GM19455 (cell line): ENCODE measurements around the gene BRF1.

Experiments
- ATAC-seq: cut with Tn5 transposase; IDR thresholded peaks from one replicate; pipeline ENCODE4 v1.9.1; 2021; ENCODE audit not compliant: unreplicated experiment

The BRF1 gene

GRCh38 chr14:105229099-105229655 lies 71.6 kb downstream of the BRF1 start:
- no peak for ATAC-seq

GRCh38 chr14:105228562-105228961 lies 72.2 kb downstream of the BRF1 start:
- no peak for ATAC-seq

- no peak for ATAC-seq
These were observed 73.5 kb downstream of the BRF1 start for GRCh38 chr14:105227346-105227745.

DNA sequence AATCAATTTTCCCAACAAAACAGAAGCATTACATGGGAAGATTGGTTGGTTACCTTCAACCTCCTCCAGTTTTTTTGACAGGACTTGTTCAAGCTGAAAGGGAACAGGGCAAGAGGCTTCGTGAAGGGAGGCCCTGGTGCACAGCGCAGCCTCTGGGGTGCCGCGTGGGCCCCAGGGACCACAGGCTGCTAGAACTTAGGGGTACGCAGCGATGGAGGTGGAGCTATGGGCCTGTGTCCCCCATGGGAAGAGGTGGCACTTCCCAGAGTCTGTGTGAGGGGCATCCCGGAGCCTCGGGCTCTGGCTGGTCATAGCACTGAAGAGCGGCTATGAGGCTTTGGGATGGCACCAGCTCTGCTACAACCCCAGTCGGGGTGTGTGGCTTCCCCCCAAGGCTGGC lies 74.6 kb downstream of the BRF1 start:
- ATAC-seq: no peak

DNA sequence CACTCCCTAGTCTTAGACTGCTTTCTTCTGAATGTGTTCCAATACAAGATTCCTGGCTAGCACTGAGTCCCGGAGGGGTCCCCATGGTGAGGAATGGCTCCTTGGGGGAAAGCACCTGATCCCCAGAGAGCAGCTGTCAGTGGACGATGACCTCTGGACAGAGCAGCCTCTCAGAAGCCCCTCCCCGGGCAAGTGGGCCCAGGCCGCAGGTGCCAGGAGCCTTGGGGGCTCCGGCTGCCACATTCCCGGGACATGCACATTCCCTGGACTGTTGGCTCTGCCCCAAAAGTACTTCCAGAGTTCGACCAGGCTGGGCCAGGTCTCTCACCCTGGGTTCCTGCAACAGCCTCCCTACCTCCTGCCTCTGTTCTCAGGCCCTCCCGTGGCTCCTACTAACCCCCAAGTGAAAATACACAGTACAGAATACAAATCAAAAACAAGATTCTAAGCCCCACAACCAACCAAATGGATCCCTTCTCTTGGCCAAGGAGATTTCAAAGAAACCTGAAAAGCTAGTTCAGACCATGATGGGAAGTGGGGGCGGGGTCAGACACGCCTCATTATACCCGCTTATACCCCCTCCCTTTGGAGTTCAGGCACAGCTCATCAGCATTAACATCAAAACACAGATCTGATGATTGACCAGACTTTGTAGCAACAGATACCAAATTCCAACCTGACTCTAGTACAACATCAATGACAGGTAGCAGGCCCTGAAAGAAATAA lies 75.8 kb downstream of the BRF1 start:
- ATAC-seq: no peak

- no peak for ATAC-seq
These were observed 76.8 kb downstream of the BRF1 start for GRCh38 chr14:105223770-105224544.

DNA sequence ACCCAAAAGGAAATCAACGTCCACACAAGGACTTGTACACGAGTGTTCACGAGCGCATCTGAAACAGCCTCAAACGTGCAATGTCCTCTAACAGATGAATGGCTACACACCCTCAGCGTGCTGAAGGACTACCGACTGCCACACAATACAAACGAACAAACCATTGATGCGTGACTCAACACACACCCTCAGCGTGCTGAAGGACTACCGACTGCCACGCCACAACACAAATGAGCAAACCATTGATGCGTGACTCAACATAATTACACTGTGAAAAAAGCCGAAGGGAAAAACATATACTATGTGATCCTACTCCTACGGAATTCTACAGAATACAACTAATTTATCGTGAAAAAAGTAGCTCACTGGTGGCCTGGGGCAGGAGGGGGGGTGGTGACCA lies 77.5 kb downstream of the BRF1 start:
- ATAC-seq: no peak

DNA sequence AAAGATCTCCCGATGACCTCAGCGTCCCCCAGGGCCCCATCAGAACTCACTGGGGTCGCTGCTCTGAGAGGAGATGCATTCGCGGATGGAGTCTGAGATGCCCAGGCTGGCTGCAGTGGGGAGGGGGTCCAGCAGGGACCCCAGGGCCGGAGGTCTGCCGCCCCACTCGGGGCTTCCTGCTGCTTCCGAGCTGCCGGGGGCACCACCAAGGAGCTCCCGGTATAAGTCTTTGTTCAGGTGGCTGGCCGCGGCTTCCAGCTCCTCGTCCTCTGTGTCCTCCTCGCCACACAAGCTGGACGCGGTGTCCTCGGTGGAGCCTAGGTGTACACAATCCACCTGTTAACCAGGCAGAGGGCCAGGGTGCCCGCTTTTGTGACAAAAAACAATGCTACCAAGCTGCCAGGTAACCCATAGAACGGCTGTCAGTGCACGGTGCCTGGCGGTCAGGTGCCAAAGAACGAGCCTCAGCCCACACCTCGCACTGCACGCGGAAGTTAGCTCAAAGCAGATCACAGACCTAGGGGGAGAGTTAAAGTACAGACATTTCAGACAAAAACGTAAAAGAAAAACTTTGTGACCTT lies 79.1 kb downstream of the BRF1 start:
- ATAC-seq: no peak

GRCh38 chr14:105220699-105221597 lies 79.9 kb downstream of the BRF1 start:
- no peak for ATAC-seq

- no peak for ATAC-seq
These were observed 81.0 kb downstream of the BRF1 start for GRCh38 chr14:105219753-105220152.

DNA sequence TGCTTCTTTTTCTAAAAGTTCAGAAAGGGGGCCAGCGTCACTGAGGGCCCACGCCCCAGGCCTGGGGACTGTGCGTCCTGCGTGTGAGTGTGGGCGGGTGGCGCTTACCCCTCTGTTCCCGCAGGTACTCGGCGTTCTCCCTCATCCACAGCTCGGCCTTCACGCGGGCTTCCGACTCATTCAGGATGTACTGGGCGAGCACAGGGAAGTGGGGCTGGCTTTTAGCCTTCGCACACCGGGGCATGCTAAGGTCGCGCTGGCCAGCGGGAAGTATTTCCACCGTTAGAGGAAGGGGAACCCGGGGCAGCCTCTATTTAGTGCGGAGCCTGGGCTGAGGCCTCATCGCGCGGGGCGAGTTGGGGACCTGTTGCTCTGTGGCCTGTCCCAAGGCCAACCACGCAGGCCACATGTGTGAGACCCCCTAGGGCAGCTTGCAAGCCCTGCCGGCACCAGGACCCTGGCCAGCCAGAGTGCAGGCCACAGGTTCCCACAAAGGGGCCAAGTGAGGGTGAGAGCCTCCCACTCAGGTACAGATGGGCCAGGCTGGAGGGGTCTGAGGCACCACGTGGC lies 81.7 kb downstream of the BRF1 start:
- no peak for ATAC-seq

DNA sequence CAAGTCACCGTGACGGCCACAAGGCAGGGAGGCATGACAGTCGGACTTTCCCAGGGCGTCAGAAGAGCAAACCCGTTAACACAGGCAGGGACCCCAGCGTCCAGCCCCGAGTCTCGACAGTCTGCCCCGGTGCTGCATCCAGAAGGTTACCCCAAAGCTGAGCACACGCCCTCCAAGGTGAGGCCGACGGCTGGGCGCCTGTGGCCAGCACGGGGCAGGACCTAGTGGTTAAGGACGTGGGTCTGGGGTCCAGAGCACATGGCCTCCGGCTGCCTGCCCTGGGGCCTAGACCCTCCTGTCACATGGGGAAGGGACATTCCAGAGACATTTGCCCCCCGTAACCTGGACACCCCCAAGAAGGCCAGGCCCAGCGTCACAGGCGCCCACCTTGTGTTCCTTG lies 82.2 kb downstream of the BRF1 start:
- no peak for ATAC-seq

GRCh38 chr14:105217774-105218173 lies 83.0 kb downstream of the BRF1 start:
- no peak for ATAC-seq

- ATAC-seq: no peak
These were observed 84.1 kb downstream of the BRF1 start for GRCh38 chr14:105216490-105217247.

GRCh38 chr14:105215602-105216001 lies 85.2 kb downstream of the BRF1 start:
- no peak for ATAC-seq

DNA sequence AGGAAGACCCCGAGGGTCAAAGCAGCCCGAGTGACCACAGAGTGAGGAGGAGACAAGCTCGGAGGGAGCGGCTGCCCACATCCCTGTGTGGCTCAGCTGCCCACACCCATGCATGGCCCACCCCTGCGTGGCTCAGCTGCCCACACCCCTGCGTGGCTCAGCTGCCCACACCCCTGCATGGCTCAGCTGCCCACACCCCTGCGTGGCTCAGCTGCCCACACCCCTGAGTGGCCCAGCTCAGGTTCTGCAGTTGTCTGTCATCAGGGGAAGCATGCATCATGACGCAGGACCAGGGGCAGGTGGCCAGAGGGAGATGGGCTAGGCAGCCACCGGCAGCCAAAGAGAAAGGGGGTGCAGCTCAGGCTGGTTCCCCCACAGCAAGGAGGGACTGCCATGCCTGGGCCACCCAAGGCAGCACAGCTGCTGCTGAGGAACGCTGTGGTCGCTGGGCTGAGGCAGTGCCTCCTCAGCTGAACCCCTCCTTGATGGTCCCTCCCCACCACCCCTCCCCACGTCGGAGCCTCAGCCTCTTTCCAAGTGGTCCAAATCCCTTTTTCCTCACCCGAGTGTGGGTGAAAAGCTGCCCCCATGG lies 86.4 kb downstream of the BRF1 start:
- no peak for ATAC-seq

DNA sequence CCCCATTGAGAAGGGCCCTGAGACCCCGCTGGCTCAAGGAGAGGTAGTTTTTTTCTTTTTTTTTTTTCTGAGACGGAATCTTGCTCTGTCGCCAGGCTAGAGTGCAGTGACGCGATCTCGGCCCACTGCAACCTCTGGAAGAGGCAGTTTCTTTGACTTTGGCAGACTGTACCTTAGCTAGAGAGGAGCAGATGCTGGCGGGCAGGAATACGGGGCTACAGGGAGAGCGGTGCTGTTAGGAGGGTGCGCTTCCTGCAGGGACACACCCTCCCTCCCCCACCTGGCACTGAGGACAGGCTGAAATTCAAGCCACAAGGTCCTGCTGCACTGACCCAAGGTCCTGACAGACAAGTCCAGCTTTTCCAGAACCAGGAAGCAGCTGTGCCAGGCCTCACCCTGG lies 87.4 kb downstream of the BRF1 start:
- ATAC-seq: no peak

GRCh38 chr14:105212541-105213300 lies 88.1 kb downstream of the BRF1 start:
- no peak for ATAC-seq

GRCh38 chr14:105211758-105212089 lies 89.1 kb downstream of the BRF1 start:
- ATAC-seq: no peak
